ENCODE data around the gene INPP5B. TPM values are rescaled to one million over a fixed set of nuclear protein-coding genes. Genes with fewer than 3 reads are reported as not detected.
A peak's percentile ranks its signal among the peaks of the same experiment; 100 is the strongest.
"Not testable (repeated sequence)": the region's sequence is repeated elsewhere in the genome, so short reads cannot be mapped to it uniquely, and the experiment has no call there.

The INPP5B gene
- polyA plus RNA-seq, 4 donors = 17.9 to 24.7 (median 20.5) TPM

GRCh38 chr1:37915476-37916093 lies 31.3 kb downstream of the INPP5B start:
- no peak for DNase-seq (ENCODE audit: low read depth in 4 of 4, low spot score in 3 of 4)

DNA sequence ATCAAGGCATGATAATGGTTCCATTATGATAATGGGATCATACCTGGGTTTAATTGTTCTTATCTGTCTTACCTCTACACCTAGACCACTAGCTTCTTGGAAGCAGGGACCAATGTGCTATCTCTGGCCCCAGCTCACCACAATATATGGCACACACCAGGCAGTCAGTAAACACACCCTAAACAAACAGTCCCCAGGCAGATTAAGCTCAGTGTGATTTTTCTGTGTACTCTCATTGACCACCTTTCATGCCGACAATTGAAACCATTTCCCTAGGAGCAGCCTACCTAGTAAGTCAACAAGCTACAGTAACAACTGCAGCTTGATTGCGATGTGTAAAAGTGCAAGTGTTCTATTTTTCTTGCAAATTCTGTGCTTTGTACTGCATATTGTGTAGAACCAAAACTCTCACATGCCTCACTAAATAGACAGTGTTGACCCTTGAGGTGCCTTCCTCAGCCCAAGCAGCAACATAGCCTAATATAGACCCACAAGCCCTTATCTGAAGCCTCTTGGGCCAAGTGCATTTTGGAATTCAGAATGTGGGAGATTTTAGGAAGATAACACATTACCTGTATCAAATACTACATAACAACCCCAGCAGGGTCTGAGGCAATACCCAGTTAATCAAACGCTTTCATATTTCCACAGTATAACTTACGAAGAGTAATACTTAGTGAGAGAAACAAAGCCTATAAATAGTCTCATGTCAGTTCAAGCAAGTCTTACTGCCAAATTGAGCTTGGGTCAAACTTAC lies 32.0 kb downstream of the INPP5B start:
- DNase-seq (ENCODE audit: low read depth in 4 of 4, low spot score in 3 of 4) = no peak

DNA sequence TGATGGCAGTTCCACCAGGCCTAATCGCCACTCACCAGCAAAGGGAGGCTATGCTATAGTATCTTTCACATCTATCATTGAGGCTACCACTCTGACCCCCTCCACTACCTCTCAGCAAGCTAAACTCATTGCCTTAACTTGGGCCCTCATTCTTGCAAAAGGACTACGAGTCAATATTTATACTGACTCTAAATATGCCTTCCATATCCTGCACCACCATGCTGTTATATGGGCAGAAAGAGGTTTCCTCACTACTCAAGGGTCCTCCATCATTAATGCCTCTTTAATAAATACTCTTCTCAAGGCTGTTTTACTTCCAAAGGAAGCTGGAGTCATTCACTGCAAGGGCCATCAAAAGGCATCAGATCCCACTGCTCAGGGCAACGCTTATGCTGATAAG lies 35.4 kb downstream of the INPP5B start:
- not testable (repeated sequence) for DNase-seq (ENCODE audit: low read depth in 4 of 4, low spot score in 3 of 4)

GRCh38 chr1:37910886-37911285 lies 36.0 kb downstream of the INPP5B start:
- not testable (repeated sequence) for DNase-seq (ENCODE audit: low read depth in 4 of 4, low spot score in 3 of 4)

DNA sequence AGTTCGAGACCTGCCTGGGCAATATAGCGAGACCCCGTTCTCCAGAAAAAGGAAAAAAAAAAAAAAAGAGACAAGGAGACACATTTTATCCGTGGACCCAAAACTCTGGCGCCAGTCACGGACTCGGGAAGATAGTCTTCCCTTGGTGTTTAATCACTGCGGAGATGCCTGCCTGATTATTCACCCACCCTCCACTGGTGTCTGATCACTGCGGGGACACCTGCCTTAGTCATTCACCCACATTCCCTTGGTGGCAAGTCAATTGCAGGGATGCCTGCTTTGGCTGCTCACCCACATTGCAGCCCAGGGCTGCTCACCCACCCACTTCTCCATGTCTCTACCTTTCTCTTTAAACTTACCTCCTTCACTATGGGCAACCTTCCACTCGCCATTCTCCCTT lies 38.3 kb downstream of the INPP5B start:
- not testable (repeated sequence) for DNase-seq (ENCODE audit: low read depth in 4 of 4, low spot score in 3 of 4)

- DNase-seq (ENCODE audit: low read depth in 4 of 4, low spot score in 3 of 4) = not testable (repeated sequence)
Measured at GRCh38 chr1:37907416-37908125, 39.3 kb downstream of the INPP5B start.

DNA sequence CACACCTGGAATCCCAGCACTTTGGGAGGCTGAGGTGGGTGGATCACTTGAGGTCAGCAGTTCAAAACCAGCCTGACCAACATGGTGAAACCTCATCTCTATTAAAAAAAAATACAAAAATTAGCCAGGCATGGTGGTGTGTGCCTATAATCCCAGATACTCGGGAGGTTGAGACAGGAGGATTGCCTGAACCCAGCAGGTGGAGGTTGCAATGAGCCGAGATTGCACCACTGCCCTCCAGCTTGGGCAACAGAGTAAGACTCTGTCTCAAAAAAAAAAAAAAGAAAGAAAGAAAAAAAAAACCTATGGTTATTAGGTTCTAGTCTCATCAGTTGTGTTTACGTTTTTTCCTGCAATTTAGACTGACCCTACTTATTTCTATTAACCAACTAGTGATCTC lies 40.3 kb downstream of the INPP5B start:
- not testable (repeated sequence) for DNase-seq (ENCODE audit: low read depth in 4 of 4, low spot score in 3 of 4)

GRCh38 chr1:37905727-37906126 lies 41.1 kb downstream of the INPP5B start:
- DNase-seq (ENCODE audit: low read depth in 4 of 4, low spot score in 3 of 4) = no peak

DNA sequence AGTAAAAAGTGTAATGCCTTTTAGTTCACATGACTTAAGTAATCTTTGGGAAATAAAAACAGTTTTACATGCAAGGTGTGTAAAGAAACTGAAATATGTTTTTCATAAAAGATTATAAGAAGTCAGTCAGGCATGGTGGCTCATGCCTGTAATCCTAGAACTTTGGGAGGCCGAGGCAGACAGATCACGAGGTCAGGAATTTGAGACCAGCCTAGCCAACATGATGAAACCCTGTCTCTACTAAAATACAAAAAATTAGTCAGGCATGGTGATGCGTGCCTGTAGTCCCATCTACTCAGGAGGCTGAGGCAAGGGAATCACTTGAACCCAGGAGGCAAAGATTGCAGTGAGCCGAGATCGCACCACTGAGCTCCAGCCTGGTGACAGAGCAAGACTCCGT lies 42.9 kb downstream of the INPP5B start:
- not testable (repeated sequence) for DNase-seq (ENCODE audit: low read depth in 4 of 4, low spot score in 3 of 4)

DNA sequence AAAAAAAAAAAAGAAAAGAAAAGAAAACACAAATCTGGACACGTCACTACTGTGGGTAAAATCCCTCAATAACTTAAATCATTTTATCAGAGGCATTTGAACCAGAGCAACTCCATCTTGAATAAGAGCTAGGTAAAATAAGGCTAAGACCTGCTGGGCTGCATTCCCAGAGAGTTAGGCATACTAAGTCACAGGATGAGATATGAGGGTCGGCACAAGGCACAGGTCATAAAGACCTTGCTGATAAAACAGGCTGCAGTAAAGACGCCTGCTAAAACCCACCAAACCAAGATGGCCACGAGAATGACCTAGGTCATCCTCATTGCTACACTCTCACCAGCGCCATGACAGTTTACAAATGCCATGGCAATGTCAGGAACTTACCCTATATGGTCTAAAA lies 43.9 kb downstream of the INPP5B start:
- DNase-seq (ENCODE audit: low read depth in 4 of 4, low spot score in 3 of 4) = no peak

DNA sequence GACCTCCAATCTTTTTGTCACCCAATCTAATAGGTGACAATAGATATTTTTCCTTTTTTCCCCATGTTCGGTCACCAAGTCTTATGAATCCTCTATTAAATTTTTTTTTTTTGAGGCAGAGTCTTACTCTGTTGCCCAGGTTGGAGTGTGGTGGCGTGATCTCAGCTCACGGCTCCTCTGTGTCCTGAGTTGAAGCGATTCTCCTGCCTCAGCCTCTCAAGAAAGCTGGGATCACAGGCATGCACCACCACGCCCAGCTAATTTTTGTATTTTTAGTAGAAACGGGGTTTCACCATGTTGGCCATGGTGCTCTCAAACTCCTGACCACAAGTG lies 45.0 kb downstream of the INPP5B start:
- DNase-seq (ENCODE audit: low read depth in 4 of 4, low spot score in 3 of 4) = no peak

GRCh38 chr1:37901191-37901892 lies 45.5 kb downstream of the INPP5B start:
- no peak for DNase-seq (ENCODE audit: low read depth in 4 of 4, low spot score in 3 of 4)

- not testable (repeated sequence) for DNase-seq (ENCODE audit: low read depth in 4 of 4, low spot score in 3 of 4)
Measured at GRCh38 chr1:37897563-37897962, 49.3 kb downstream of the INPP5B start.

DNA sequence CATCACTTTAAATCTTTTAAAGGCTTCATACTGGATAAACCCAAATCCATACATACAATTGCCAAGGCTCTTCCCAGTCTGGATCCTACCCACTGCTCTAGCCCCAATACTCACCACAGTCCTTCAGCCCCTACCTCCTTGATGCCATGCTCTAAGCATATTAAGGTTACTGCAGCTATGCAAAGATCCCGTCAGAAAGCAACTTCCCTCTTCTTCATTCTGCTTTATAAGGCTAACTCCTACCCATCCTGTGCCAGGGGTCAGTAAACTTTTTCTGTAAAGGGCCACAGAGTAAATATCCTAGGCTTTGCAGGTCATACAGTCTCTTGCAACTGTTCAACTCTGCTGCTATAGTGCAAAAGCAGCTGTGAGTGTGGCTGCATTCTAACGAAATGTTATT lies 53.2 kb downstream of the INPP5B start:
- DNase-seq (ENCODE audit: low read depth in 4 of 4, low spot score in 3 of 4) = no peak

DNA sequence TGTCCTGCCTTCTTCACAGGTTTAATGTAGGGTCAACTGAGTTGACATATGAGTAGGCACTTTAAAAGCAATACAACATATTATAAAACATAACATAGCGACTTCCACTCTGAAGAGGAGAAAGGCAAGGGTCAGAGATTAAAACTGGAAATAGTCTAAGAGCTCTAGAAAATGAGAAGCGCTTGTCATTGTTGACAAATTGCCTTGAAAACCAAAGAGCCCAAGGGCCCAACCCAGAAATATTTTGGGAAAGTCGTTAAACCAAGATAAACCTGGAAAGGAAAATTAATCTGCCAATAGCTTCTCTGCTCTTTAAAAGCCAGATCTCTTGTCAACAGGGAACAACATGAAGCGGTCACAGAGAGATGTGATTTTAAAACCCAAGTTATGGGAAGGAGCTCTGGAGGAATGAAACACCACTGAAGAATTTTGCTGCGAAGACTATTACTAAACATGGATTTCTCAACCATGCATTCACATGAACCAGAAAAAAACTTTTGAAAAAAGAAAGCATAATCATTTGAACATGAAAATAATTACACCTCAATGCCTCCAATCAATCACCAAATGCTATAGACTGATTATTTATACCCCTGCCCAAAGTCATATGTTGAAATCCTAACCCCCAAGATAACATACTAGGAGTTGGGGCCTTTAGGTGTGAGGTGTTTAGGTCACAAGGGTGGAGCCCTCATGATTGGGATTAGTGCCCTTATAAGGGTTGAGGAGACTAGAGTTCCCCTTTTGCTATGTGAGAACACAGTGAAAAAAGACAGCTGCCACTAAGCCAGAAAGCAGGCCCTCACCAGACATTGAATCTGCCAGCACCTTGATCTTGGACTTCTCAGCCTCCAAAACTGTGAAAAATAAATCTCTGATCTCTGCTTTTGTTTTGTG lies 54.5 kb downstream of the INPP5B start:
- DNase-seq (ENCODE audit: low read depth in 4 of 4, low spot score in 3 of 4) = no peak

DNA sequence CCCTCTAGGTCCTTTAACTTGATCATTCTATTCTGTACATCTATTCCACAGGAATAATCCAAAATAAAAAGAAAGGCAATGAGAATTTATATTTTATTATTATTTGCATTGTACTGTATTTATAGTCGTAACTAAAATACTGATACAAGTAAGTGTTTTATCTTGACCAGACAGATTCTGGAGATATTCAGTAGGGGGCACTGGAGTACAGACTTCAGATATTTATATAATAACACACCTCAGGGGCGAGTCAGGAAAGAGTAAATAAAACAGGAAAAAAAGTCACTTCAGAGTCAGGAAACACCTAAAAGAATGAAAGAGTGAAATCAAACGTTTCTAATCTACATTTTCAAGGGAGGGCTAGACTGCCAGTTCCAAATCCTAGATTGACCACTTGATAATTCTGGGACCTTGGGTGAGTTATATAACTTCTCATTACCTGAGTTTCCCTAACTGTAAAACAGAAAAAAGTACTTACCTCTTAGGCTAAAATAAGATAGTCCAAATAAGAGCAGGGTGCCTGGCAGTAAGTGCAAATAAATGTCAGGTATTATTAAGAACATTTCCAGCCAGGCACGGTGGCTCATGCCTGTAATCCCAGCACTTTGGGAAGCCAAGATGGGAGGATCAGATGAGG lies 56.4 kb downstream of the INPP5B start:
- peak in 2 of 4 donors; percentile 12 for DNase-seq (ENCODE audit: low read depth in 4 of 4, low spot score in 3 of 4)

DNA sequence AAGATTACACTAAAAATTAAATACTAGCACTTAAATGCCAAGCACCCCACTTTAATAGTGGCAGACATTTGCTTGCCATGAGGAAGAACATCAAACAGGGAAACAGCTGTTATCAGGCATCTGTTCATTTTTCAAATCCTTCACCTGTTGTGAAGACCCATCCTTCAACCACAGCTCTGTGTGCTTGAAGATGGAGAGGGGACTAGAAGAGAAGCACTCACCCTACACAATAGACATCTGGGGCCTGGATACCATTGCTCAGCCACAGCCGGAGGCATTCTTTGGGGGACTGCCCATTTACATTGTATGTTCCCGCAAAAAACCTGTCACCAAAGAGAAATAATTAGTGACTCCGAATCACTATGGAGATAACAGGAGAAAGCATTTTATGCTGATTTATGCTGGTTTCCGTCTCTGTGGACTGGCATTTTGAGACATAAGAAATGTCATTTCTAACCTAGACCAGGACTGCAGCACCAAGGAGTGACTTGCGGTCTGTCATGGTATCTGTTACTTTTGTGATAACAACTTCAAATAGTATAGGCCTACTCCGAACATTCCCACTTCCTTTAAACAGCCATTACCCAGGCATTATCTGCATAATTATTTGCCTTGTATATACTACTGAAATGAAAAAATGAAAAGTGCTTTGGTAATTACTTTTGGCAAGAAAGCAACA lies 58.7 kb downstream of the INPP5B start:
- DNase-seq (ENCODE audit: low read depth in 4 of 4, low spot score in 3 of 4) = no peak

- DNase-seq (ENCODE audit: low read depth in 4 of 4, low spot score in 3 of 4) = no peak
Measured at GRCh38 chr1:37884145-37884544, 62.7 kb downstream of the INPP5B start.

DNA sequence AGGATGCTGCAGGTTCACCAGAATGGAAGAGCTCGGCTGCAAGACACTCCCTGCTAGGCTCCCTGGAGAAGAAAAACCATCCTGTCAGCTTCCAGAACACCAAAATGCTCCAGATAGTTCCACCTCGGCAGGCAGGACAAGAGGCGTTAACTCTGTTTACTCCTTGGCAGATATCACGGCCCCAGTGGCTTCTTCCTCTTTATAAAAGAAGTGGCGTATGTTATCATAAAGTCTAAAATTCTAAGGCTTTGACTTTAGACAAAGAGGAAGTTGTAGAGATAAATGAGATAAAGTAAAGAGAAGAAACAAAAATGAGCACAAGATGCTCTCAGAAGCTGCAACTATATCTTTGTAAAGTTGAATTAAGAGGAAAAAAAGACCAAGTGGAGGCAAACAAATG lies 63.2 kb downstream of the INPP5B start:
- no peak for DNase-seq (ENCODE audit: low read depth in 4 of 4, low spot score in 3 of 4)

Data from left renal pelvis (tissue), 4 donors.